ENCODE data around the gene TSHZ1. TPM values are rescaled to one million over a fixed set of nuclear protein-coding genes. Genes with fewer than 3 reads are reported as not detected.

TSHZ1 gene
- total and polyA plus RNA-seq, 2 of the 8 experiments (the other 6 are each of a cell fraction or from before 2014, with no cell fraction given), result 0.03 to 0.32 TPM

DNA sequence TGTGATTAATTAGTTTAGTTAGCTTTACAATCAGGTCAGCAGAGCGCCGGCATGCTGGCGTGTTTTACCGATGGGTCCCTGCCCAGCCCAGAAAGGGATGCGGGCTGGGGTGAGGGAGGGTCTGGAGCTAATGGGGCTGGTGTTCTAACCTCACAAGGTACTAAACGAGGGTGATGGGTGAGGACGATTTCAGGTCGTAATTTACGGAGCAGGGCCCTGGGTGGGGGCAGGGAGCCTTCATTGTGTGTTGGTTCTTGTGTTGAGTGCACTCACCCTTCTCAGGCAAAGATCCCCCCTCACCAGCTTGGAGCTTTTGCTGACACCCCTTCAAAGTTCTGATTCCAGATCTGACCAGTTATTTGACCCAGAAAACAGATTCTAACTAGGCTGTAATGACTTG is 41.2 kb upstream of the TSHZ1 start:
- ChIA-PET POLR2A (ENCODE audit: partially characterized antibody) (no interaction called here), CTCF (ENCODE audit: partially characterized antibody) (interaction anchor here (0.8 to 0.9 kb wide), 2 partner anchors 71 to 546 kb away, joined by 3 to 4 read pairs; no protein-coding TSS in a partner anchor)
- Histone ChIP-seq H3K14ac (ENCODE audit: insufficient read length) (no peak overlapping the region), H3K56ac (replicated peaks; ENCODE audit: insufficient read length, low read depth, low read length) (no peak overlapping the region), H3K27me3 (replicated peaks in 1 of 4; ENCODE audit: control insufficient read depth in 3 of 4, extremely low read depth in 1 of 4, insufficient read depth in 3 of 4, low read length in 3 of 4) (no peaks in the 10 kb centered on the region), H3K4me3 (ENCODE audit: extremely low read depth in 1 of 4, insufficient read depth in 2 of 4, low read depth in 3 of 4, low read length in 4 of 4) (no peak overlapping the region), H3K4me2 (ENCODE audit: insufficient read depth in 1 of 2, low read depth in 2 of 2, low read length in 2 of 2) (no peak overlapping the region), H3K4ac (replicated peaks; ENCODE audit: insufficient read length, low read depth, low read length) (no peak overlapping the region), H3K79me2 (ENCODE audit: control insufficient read depth in 1 of 2, insufficient read depth in 2 of 2, low read length in 2 of 2) (no peaks in the 10 kb centered on the region), H2BK5ac (ENCODE audit: low read depth, low read length) (no peak overlapping the region), H2AFZ (ENCODE audit: low read length) (no peak overlapping the region), H3K79me1 (ENCODE audit: low read depth, low read length) (no peaks in the 10 kb centered on the region), H3K23ac (ENCODE audit: insufficient read length) (no peak overlapping the region), H3K4me1 (replicated peaks in 1 of 4; ENCODE audit: control insufficient read depth in 3 of 4, insufficient read depth in 4 of 4, low read length in 3 of 4) (peaks cover 0 to 5% (median 0%) of the 10 kb centered on the region in 4 experiments; a peak in 2 of 7 replicates), H2BK12ac (ENCODE audit: low read depth, low read length) (no peak overlapping the region), H4K20me1 (replicated peaks in 1 of 2; ENCODE audit: control insufficient read depth in 1 of 2, insufficient read depth in 2 of 2, low read length in 2 of 2) (no peaks in the 10 kb centered on the region), H2BK120ac (replicated peaks; ENCODE audit: low read depth, low read length) (no peak overlapping the region), H4K5ac (ENCODE audit: insufficient read length, low read depth, low read length) (no peak overlapping the region), H3K23me2 (ENCODE audit: low read depth, low read length) (no peaks in the 10 kb centered on the region), H2BK15ac (ENCODE audit: low read length) (no peak overlapping the region), H3K18ac (ENCODE audit: extremely low read depth, low read length) (no peak overlapping the region), H2BK20ac (ENCODE audit: low read length) (no peak overlapping the region), H3K9me3 (ENCODE audit: insufficient read depth in 2 of 2, low read depth in 1 of 2, low read length in 1 of 2) (no peaks in the 10 kb centered on the region), H4K8ac (ENCODE audit: extremely low read depth, insufficient read depth, low read length) (no peak overlapping the region), H2AK5ac (ENCODE audit: low read depth, low read length) (no peak overlapping the region), H3K36me3 (ENCODE audit: control insufficient read depth in 2 of 4, insufficient read depth in 4 of 4, low read length in 3 of 4) (no peaks in the 10 kb centered on the region), H3K27ac (ENCODE audit: low read depth, low read length) (no peak overlapping the region), H3K9ac (replicated peaks in 1 of 4; ENCODE audit: extremely low read depth in 1 of 4, low read depth in 3 of 4, low read length in 3 of 4) (no peak overlapping the region), H4K91ac (replicated peaks; ENCODE audit: insufficient read length, low read length) (no peak overlapping the region)
- WGBS, 2 experiments (ENCODE audit: extremely low coverage in 1 of 2, insufficient coverage in 1 of 2, insufficient read length in 1 of 2, insufficient replicate concordance in 2 of 2, low coverage in 1 of 2, low lambda C conversion rate in 2 of 2, missing lambda C conversion rate in 1 of 2), result 86% methylated on average over 9 of the region's 9 CpGs; no CpG with 5 or more reads in 1 of the 2 experiments
- TF ChIP-seq CBX5 (IDR thresholded peaks at IDR 0.05; ENCODE audit: low read depth, low read length), result no peak
- FAIRE-seq (no peak), DNase-seq (ENCODE audit: low read depth in 1 of 2, low spot score in 2 of 2) (no peak)
